ENCODE measurements around the gene MAP7D1.
A peak's percentile ranks its signal among the peaks of the same experiment; 100 is the strongest.
"Not testable (repeated sequence)": the region's sequence is repeated elsewhere in the genome, so short reads cannot be mapped to it uniquely, and the experiment has no call there.

Gene MAP7D1

GRCh38 chr1:36151845-36152203 lies 4.1 kb upstream of the MAP7D1 start:
- DNase-seq (ENCODE audit: low read depth in 2 of 2): no peak

- DNase-seq (ENCODE audit: low read depth in 2 of 2): no peak
Measured at GRCh38 chr1:36153476-36153875, 2.5 kb upstream of the MAP7D1 start.

GRCh38 chr1:36154335-36154734 lies 1.6 kb upstream of the MAP7D1 start:
- DNase-seq (ENCODE audit: low read depth in 2 of 2): no peak

GRCh38 chr1:36154765-36155407 lies 1.1 kb upstream of the MAP7D1 start:
- no peak for DNase-seq (ENCODE audit: low read depth in 2 of 2)

- DNase-seq (ENCODE audit: low read depth in 2 of 2): peak; percentile 42 to 52
Measured at GRCh38 chr1:36156329-36157114, 562 bp downstream of the MAP7D1 start.

- no peak for DNase-seq (ENCODE audit: low read depth in 2 of 2)
Measured at GRCh38 chr1:36157115-36157903, 1.3 kb downstream of the MAP7D1 start.

- no peak for DNase-seq (ENCODE audit: low read depth in 2 of 2)
Measured at GRCh38 chr1:36157973-36158826, 2.2 kb downstream of the MAP7D1 start.

GRCh38 chr1:36158827-36159252 lies 2.9 kb downstream of the MAP7D1 start:
- DNase-seq (ENCODE audit: low read depth in 2 of 2): not testable (repeated sequence)

GRCh38 chr1:36159614-36160387 lies 3.8 kb downstream of the MAP7D1 start:
- DNase-seq (ENCODE audit: low read depth in 2 of 2): no peak

GRCh38 chr1:36160388-36160948 lies 4.5 kb downstream of the MAP7D1 start:
- DNase-seq (ENCODE audit: low read depth in 2 of 2): no peak

- peak; percentile 36 to 59 for DNase-seq (ENCODE audit: low read depth in 2 of 2)
Measured at GRCh38 chr1:36160949-36161485, 5.1 kb downstream of the MAP7D1 start.

GRCh38 chr1:36161641-36162531 lies 5.9 kb downstream of the MAP7D1 start:
- no peak for DNase-seq (ENCODE audit: low read depth in 2 of 2)

- no peak for DNase-seq (ENCODE audit: low read depth in 2 of 2)
Measured at GRCh38 chr1:36162680-36163239, 6.8 kb downstream of the MAP7D1 start.

GRCh38 chr1:36163426-36163825 lies 7.5 kb downstream of the MAP7D1 start:
- no peak for DNase-seq (ENCODE audit: low read depth in 2 of 2)

- no peak for DNase-seq (ENCODE audit: low read depth in 2 of 2)
Measured at GRCh38 chr1:36164361-36164760, 8.4 kb downstream of the MAP7D1 start.

- no peak for DNase-seq (ENCODE audit: low read depth in 2 of 2)
Measured at GRCh38 chr1:36165145-36165544, 9.2 kb downstream of the MAP7D1 start.

GRCh38 chr1:36166136-36166535 lies 10.2 kb downstream of the MAP7D1 start:
- DNase-seq (ENCODE audit: low read depth in 2 of 2): no peak

GRCh38 chr1:36166938-36167905 lies 11.3 kb downstream of the MAP7D1 start:
- DNase-seq (ENCODE audit: low read depth in 2 of 2): no peak

Measured in activated CD4-positive, alpha-beta T cell treated with anti-CD3 and anti-CD28 coated beads for 24 hours (primary cell).